CD4-positive, alpha-beta T cell treated with Interferon alpha-2 for 1 hour (primary cell): ENCODE data around the gene CPB1.

Source experiments
- DNase-seq, 2 donors: peaks; one replicate each; pipeline ENCODE4 v3.0.0-alpha.2; 2020 to 2022

The CPB1 gene

DNA sequence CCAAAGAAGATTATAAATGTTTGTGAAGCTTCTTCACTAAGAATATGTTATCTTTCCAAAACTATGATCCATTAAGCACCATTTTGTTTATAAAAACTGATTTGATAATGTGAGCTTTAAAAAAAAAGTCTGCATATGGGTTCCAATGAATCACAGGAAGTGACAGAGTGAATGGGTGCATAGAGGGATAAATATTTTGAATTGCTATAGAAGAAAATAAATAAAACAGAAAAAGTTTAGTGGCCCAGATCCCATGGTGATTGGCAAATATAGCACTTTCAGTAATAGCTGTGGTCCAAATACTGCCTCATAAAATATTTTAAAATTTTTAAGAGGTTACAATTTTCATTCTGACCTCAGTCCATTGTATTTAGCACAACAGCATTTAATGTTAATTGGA lies 56.6 kb downstream of the CPB1 start:
- no peak for DNase-seq

DNA sequence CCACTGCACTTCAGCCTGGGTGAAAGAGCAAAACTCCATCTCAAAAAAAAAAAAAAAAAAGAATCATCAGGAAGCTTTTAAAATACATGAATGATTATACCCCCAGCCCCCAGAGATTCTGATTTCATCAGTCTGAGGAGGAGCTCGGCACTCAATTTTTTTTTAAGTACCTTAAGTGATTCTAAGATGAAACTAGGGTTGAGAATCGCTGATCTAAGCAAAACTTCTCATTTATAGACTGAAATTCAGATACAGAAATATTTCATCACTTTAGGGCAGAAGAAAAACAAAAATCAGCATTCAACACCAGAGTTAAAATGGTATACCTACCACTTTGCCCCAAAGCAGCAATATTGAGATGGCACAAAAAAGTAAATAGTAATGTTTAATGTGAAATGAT lies 62.2 kb downstream of the CPB1 start:
- DNase-seq: no peak

DNA sequence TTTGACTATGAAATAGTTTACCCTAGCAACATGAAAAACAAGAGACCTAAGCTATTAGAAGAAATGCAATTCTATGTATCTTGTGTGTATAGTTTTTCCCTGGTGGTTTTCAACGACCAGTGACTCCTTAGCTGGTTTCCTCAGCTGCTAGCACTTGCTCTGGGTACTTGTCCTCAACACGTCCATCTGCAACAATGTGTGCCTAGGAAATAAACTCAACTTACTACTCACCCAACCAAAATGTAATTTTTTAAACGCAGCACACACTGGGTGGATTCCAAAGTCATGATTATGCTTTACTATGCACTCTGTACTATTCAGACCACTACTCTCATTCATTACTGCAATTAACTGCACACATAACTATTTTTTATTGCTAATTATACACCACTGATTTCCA lies 68.5 kb downstream of the CPB1 start:
- no peak for DNase-seq

DNA sequence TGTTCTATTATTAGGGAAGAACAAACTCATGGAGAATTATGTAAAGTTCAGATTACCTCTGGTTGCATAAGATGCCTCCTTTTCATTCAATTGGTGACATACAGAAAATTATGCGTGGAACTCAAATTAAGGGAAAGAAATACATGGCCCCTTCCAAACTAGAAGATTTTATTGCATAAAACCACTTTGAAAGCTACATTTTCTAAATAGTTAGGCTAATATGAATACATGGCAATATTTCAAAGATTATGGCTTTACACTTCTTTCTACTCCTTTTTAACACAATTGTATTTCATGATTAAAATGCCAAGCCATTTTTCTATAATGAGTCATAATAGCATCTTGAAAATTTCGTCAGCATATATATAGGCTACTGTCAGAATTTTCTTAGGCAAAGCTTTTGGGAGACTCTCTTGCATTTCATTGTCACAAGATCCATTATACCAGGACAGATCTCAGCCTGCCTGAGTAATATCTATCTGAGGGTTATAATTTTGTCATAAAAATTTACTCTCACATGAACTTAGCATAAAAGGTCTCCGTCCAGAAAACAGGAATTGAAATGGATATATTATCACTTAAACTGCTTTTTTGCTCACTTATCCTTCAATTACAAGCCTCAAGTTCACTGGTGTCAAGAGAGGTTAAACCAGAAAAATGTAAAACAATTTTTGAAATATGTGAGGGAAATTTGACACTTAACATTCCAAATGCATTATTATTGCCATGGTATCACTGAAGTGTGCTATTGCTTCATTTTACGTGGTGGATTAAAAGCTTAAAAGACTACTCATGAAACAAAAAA lies 74.6 kb downstream of the CPB1 start:
- DNase-seq: no peak

DNA sequence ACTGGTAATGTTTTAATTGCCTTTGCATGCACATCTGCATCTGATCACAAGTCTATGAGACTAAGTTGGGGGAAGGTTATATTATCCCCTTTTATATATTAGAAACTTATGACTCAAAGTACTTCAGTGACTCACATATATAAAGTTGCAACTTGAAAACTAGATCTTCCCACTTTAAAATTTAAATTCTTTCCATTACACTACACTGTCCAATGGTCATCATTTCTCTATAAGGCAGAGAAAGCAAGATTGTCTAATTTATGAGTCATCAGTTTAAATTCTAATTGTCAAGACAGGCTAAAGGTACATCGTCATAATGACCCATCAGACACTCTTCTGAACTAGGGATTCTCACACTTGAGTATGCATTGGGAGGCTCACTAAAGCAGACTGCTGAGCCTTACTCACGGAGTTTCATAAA lies 75.4 kb downstream of the CPB1 start:
- DNase-seq: no peak

DNA sequence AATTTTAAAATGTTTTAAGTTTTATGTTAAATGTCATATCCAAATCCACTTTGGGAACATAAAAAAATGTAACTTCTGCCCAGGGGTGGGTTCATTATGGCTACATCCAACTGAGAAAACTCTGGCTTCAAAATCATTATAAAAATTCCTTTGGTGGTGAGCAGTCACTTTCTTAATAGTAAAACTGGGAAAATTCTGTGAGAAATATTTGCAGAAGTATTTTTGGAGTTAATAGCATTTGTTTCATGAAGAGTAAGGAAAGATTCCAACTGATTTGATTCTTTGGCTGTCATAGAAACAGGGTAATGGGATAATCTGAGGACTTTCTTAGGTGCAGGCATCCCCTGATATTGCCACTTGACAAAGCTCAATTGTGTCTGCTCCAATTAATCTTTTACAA lies 76.3 kb downstream of the CPB1 start:
- no peak for DNase-seq

DNA sequence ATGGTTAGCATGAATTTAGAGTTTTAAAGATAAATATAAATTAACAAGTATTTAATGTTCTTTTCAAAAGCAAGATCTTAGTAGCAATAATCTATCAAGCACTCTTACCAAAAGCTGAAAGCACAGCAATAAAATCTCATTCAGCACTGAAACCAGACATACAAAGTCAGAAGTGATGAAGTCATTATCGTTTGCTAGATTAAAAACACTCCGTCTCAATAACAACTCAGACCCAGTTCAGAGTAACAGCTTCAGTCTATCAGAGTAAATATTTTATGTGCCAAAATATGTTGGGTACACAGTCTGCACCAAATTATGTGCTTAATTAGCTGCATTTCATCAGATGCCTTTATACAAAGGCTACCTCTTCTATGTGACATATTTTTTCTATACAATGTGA lies 79.1 kb downstream of the CPB1 start:
- DNase-seq: no peak
